ENCODE results near the gene RRAD. TPM values are rescaled to one million over a fixed set of nuclear protein-coding genes. Genes with fewer than 3 reads are reported as not detected.

Gene RRAD
- total RNA-seq, 1 experiment from 2014 or later, result not detected

DNA sequence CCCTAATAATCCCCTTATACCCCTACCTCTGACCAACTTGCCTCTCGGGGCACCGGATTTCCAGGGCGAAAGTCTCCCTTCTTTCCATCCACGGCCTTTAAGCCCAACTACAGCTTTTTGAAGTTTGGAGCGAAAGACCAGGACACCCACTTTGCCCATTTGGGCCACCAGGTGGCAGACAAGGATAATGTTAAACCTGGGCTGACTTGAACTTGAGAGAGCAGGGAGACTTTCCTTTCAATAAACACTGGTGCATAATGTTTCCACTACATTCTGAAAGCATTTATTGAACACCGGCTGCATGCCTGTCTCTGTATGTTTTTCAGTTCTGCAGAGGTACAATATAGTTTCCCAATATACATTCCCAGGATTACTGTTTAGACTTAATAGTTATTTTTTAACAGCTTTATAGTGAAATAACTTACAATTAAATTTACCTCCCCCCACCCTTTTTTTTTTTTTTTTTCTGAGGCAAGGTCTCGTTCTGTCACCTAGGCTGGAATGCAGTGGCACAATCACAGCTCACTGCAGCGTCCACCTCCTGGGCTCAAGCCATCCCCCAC, 28.8 kb upstream of the RRAD start:
- Histone ChIP-seq H3K27ac (ENCODE audit: low read length) (no peak overlapping the region), H3K9ac (ENCODE audit: low read length) (no peak overlapping the region), H3K4me1 (ENCODE audit: low read length) (no peaks in the 10 kb centered on the region), H2AFZ (ENCODE audit: low read length) (no peak overlapping the region), H3K36me3 (ENCODE audit: insufficient read depth, low read length) (no peaks in the 10 kb centered on the region), H3K9me2 (replicated peaks; ENCODE audit: insufficient read depth, low read length) (no peaks in the 10 kb centered on the region), H3K9me3 (ENCODE audit: low read length) (no peaks in the 10 kb centered on the region), H3K79me2 (ENCODE audit: low read length) (no peaks in the 10 kb centered on the region), H3K4me2 (ENCODE audit: low read depth, low read length, poor library complexity, severe bottlenecking) (no peak overlapping the region), H3K4me3 (ENCODE audit: low read length) (no peak overlapping the region), H3K27me3 (ENCODE audit: low read length) (no peaks in the 10 kb centered on the region), H4K20me1 (ENCODE audit: insufficient read depth, low read depth, low read length) (no peaks in the 10 kb centered on the region)
- peak; percentile 90 for DNase-seq

DNA sequence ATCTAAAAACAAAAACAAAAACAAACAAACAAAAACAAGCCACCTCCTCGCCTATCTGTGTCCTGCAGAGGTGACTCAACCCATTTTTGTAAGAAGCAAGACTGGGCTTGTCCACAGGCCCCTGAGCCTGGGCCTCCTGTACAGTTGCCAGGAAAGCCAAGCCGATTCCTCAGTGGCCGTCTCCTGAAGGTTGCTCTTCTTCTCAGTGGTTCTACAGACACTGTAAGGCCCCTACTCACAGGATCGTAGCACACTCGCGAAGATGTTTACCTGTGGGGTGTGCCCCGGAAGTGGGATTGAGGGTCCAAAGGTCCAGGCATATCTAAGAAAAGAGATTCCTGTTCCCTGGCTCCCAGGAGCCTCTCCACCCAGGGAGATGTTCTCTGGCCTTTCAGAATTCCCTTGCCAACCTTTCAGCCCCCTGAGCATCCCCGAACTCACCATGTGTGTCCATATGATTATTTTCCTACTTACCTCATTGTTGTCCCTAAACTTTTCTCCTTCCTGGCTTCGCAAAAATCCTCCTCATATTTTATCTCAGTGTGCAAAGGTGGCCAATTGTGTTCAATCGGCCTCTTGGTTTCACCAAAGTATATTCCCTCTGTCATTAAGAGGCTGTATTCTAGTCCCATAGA, 28.2 kb upstream of the RRAD start:
- no peaks in the 10 kb centered on the region for H3K9me2 ChIP-seq (replicated peaks; ENCODE audit: insufficient read depth, low read length)
- H3K79me2 ChIP-seq (ENCODE audit: low read length), result no peaks in the 10 kb centered on the region
- no peak for DNase-seq
- H3K4me1 ChIP-seq (ENCODE audit: low read length), result no peaks in the 10 kb centered on the region
- H3K9me3 ChIP-seq (ENCODE audit: low read length), result no peaks in the 10 kb centered on the region
- no peaks in the 10 kb centered on the region for H4K20me1 ChIP-seq (ENCODE audit: insufficient read depth, low read depth, low read length)
- no peaks in the 10 kb centered on the region for H3K27me3 ChIP-seq (ENCODE audit: low read length)
- no peak overlapping the region for H3K4me2 ChIP-seq (ENCODE audit: low read depth, low read length, poor library complexity, severe bottlenecking)
- no peak overlapping the region for H2AFZ ChIP-seq (ENCODE audit: low read length)
- H3K27ac ChIP-seq (ENCODE audit: low read length), result no peak overlapping the region
- no peak overlapping the region for H3K4me3 ChIP-seq (ENCODE audit: low read length)
- H3K36me3 ChIP-seq (ENCODE audit: insufficient read depth, low read length), result no peaks in the 10 kb centered on the region
- H3K9ac ChIP-seq (ENCODE audit: low read length), result no peak overlapping the region

DNA sequence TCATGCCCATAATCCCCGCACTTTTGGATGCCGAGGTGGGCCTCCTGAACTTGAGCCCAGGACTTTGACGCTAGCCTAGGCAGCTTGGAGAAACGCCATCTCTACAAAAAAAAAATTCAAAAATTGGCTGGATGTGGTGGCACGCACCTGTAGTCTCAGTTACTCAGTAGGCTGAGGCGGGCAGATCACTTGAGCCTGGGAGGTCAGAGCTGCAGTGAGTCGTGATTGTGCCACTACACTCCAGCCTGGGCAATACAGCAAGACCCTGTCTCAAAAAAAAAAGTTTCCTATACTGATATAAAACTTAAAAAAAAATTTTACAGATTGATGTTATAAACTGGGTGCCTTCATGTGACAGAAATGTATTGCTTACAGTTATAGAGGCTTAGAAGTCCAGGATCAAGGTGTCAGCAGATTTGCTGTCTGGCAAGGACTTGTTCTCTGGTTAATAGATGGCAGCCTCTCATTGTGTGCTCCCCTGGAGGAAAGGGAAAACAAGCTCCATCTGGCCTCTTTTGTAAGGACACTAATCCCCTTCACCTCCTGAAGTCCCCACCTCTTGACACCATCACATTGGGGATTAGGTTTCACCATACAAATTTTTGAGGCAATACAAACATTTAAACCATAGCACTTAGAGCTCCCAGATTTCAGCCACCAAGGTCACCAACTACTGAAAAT, 27.2 kb upstream of the RRAD start:
- Histone ChIP-seq H3K4me1 (ENCODE audit: low read length) (peaks cover 2% of the 10 kb centered on the region; the same call in 1 of the 2 replicates), H3K27me3 (ENCODE audit: low read length) (no peaks in the 10 kb centered on the region), H3K4me3 (ENCODE audit: low read length) (no peak overlapping the region), H3K9me2 (replicated peaks; ENCODE audit: insufficient read depth, low read length) (no peaks in the 10 kb centered on the region), H3K79me2 (ENCODE audit: low read length) (no peaks in the 10 kb centered on the region), H2AFZ (ENCODE audit: low read length) (no peak overlapping the region), H4K20me1 (ENCODE audit: insufficient read depth, low read depth, low read length) (no peaks in the 10 kb centered on the region), H3K4me2 (ENCODE audit: low read depth, low read length, poor library complexity, severe bottlenecking) (no peak overlapping the region), H3K9me3 (ENCODE audit: low read length) (no peaks in the 10 kb centered on the region), H3K9ac (ENCODE audit: low read length) (no peak overlapping the region), H3K36me3 (ENCODE audit: insufficient read depth, low read length) (no peaks in the 10 kb centered on the region), H3K27ac (ENCODE audit: low read length) (no peak overlapping the region)
- no peak for DNase-seq

DNA sequence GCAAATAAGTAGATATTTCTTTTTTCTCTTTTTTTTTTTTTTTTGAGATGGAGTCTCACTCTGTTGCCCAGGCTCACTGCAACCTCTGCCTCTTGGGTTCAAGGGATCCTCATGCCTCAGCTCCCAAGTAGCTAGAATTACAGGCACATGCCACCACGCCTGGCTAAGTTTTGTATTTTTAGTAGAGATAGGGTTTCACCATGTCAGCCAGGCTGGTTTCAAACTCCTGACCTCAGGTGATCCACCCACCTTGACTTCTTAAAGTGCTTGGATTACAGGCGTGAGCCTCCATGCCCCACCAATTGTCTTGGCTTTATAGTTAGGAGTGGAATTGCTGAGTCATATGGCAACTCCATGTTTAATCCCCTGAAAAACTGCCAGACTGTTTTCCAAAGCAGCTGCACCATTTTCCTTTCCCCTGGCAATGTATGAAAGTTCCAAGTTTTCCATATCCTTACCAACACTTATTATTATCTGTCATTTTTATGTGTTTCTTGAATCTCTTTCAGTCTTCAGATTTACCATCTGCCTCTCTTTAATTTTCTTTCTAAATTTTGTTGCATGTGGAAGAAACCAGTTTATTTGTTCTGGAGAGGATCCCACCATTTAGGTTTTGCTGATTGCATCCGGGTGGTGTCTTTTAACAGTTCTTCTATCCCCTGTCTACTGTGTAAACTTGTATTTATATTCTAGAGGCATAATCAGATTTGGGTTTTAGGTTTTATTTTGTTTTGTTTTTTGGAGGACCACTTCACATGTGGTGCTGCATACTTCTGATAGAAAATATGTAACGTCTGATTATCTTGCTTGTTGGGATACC, 25.8 kb upstream of the RRAD start:
- no peaks in the 10 kb centered on the region for H3K79me2 ChIP-seq (ENCODE audit: low read length)
- no peaks in the 10 kb centered on the region for H4K20me1 ChIP-seq (ENCODE audit: insufficient read depth, low read depth, low read length)
- no peak overlapping the region for H3K4me3 ChIP-seq (ENCODE audit: low read length)
- H3K9ac ChIP-seq (ENCODE audit: low read length), result no peak overlapping the region
- no peak overlapping the region for H2AFZ ChIP-seq (ENCODE audit: low read length)
- H3K4me1 ChIP-seq (ENCODE audit: low read length), result peaks cover 3% of the 10 kb centered on the region; the same call in 1 of the 2 replicates
- no peak overlapping the region for H3K4me2 ChIP-seq (ENCODE audit: low read depth, low read length, poor library complexity, severe bottlenecking)
- H3K9me3 ChIP-seq (ENCODE audit: low read length), result no peaks in the 10 kb centered on the region
- no peak for DNase-seq
- H3K27ac ChIP-seq (ENCODE audit: low read length), result no peak overlapping the region
- no peaks in the 10 kb centered on the region for H3K9me2 ChIP-seq (replicated peaks; ENCODE audit: insufficient read depth, low read length)
- no peaks in the 10 kb centered on the region for H3K36me3 ChIP-seq (ENCODE audit: insufficient read depth, low read length)
- H3K27me3 ChIP-seq (ENCODE audit: low read length), result no peaks in the 10 kb centered on the region

DNA sequence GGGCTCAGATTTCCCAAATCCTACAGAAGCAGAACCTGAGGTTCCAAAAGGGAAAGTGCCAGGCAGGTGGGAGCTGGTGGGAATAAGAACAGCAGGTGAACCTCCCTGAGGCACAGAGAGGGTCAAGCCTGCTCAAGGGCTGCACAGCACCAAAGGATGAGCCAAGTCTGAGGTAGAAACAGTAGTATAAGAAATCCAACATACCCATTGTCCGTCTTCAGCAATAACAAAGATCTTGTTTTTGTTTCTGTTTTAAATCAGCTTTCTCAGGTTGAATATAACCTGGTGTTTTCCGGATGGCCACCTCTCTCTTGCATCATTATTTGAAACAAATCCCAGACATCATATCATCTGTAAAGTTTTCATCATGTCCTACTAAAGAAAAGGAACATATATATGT, 25.1 kb upstream of the RRAD start:
- H3K4me2 ChIP-seq (ENCODE audit: low read depth, low read length, poor library complexity, severe bottlenecking), result no peak overlapping the region
- H3K4me3 ChIP-seq (ENCODE audit: low read length), result no peak overlapping the region
- H4K20me1 ChIP-seq (ENCODE audit: insufficient read depth, low read depth, low read length), result no peaks in the 10 kb centered on the region
- no peaks in the 10 kb centered on the region for H3K27me3 ChIP-seq (ENCODE audit: low read length)
- no peaks in the 10 kb centered on the region for H3K36me3 ChIP-seq (ENCODE audit: insufficient read depth, low read length)
- DNase-seq, result no peak
- H2AFZ ChIP-seq (ENCODE audit: low read length), result no peak overlapping the region
- no peak overlapping the region for H3K27ac ChIP-seq (ENCODE audit: low read length)
- no peaks in the 10 kb centered on the region for H3K9me3 ChIP-seq (ENCODE audit: low read length)
- H3K9me2 ChIP-seq (replicated peaks; ENCODE audit: insufficient read depth, low read length), result no peaks in the 10 kb centered on the region
- H3K9ac ChIP-seq (ENCODE audit: low read length), result no peak overlapping the region
- H3K4me1 ChIP-seq (ENCODE audit: low read length), result peaks cover 3% of the 10 kb centered on the region; the same call in 1 of the 2 replicates
- no peaks in the 10 kb centered on the region for H3K79me2 ChIP-seq (ENCODE audit: low read length)

DNA sequence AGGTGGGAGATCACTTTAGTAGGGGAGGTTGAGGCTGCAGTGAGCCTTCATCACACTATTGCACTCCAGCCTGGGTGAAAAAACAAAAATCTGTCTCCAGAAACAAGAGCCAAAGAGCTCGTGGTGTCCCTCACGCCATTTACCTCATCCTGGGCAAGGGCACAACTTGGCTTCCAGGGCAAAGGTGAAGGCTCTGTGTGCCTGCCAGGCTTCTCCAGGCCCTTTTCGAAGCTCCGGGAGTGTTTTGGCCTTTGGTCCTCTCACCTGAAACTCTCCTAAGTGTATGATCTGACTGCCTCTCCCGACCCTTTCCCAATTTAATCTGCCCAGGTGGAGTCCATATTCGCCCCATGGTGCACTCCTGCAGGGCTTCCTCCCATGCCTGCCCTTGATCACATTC, 24.1 kb upstream of the RRAD start:
- Histone ChIP-seq H3K36me3 (ENCODE audit: insufficient read depth, low read length) (no peaks in the 10 kb centered on the region), H3K27ac (ENCODE audit: low read length) (no peak overlapping the region), H3K79me2 (ENCODE audit: low read length) (no peaks in the 10 kb centered on the region), H3K4me1 (ENCODE audit: low read length) (peaks cover 3% of the 10 kb centered on the region; the same call in 1 of the 2 replicates), H3K4me2 (ENCODE audit: low read depth, low read length, poor library complexity, severe bottlenecking) (no peak overlapping the region), H4K20me1 (ENCODE audit: insufficient read depth, low read depth, low read length) (no peaks in the 10 kb centered on the region), H3K27me3 (ENCODE audit: low read length) (no peaks in the 10 kb centered on the region), H3K9ac (ENCODE audit: low read length) (no peak overlapping the region), H3K9me2 (replicated peaks; ENCODE audit: insufficient read depth, low read length) (no peaks in the 10 kb centered on the region), H3K9me3 (ENCODE audit: low read length) (no peaks in the 10 kb centered on the region), H2AFZ (ENCODE audit: low read length) (no peak overlapping the region), H3K4me3 (ENCODE audit: low read length) (no peak overlapping the region)
- no peak for DNase-seq

DNA sequence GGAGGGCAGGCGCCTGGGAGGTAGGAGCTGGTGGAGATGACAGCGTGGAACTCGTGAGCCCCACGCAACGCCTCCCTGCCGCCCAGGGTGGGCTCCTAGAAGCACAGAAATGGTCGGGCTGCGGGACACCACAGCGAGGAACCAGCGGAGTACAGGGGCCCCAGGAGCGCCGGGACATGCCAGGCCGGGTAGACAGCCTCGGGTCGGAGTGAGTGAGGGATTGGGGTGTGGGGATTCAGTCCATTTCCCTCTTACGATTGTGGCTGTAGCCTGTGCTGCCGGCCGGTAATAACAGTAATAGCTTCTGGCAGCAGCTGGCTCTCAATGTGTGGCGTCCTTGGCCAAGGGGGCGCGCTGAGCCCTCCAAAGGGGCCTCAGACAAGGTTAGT, 23.5 kb upstream of the RRAD start:
- Histone ChIP-seq H3K79me2 (ENCODE audit: low read length) (no peaks in the 10 kb centered on the region), H3K27ac (ENCODE audit: low read length) (no peak overlapping the region), H3K9ac (ENCODE audit: low read length) (no peak overlapping the region), H2AFZ (ENCODE audit: low read length) (no peak overlapping the region), H3K9me2 (replicated peaks; ENCODE audit: insufficient read depth, low read length) (no peaks in the 10 kb centered on the region), H3K4me1 (ENCODE audit: low read length) (peaks cover 3% of the 10 kb centered on the region; the same call in 1 of the 2 replicates), H3K4me2 (ENCODE audit: low read depth, low read length, poor library complexity, severe bottlenecking) (no peak overlapping the region), H3K36me3 (ENCODE audit: insufficient read depth, low read length) (no peaks in the 10 kb centered on the region), H3K9me3 (ENCODE audit: low read length) (no peaks in the 10 kb centered on the region), H3K4me3 (ENCODE audit: low read length) (no peak overlapping the region), H3K27me3 (ENCODE audit: low read length) (no peaks in the 10 kb centered on the region), H4K20me1 (ENCODE audit: insufficient read depth, low read depth, low read length) (no peaks in the 10 kb centered on the region)
- DNase-seq, result no peak

All from Karpas-422 (cell line).